Omental fat pad (tissue), 4 donors: ENCODE data around the gene ACSS1. TPM values are rescaled to one million over a fixed set of nuclear protein-coding genes. Genes with fewer than 3 reads are reported as not detected.

Experiments
- ATAC-seq: fragments of 150-250 bp; one replicate; pipeline ENCODE4 v1.9.1; 2016; ENCODE audit warnings: mild to moderate bottlenecking, moderate library complexity; ENCODE audit not compliant: low FRiP score
- DNase-seq: peaks from one replicate; pipeline ENCODE4 v3.0.0-alpha.2; 2019; ENCODE audit warnings: low spot score
- total RNA-seq, 4 donors: library from RNA; depleted of rRNA; stranded (reverse); fragments of >200 nt; gene quantifications; one replicate each; pipeline ENCODE4 v1.1.0, GENCODE V29; 2016
- TF ChIP-seq, protein P1 (sequence below), 3 donors: fragments of 450-650 bp; IDR thresholded peaks; one replicate each; pipeline ENCODE4 v1.5.1; 2016 to 2017; ENCODE audit warnings: antibody characterized with exemption in 3 of 3, mild to moderate bottlenecking in 3 of 3, moderate library complexity in 2 of 3

The ACSS1 gene
- total RNA-seq, 4 donors from 2014 or later = 15.9 to 45.4 (median 19.0) TPM

DNA sequence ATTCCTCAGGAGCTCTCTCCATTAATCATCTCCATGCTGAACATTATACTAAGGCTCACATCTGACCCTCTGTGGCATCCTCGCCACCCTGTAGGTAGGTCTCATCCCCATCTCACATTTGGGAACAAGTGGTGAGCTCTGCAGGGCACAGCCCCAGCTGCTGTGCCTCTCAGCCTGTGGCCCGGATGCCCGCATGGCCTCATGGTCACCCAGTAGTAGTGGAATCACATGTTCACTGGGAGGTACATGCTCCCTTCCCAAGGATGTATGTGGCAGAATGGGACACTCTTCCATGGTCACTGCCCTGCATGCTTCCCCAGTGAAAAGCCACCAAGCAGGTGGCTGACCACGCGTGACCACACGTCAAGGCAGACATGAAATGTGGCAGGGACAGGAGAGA lies 39.1 kb downstream of the ACSS1 start:
- DNase-seq (no peak), ATAC-seq (no peak)
- TF ChIP-seq, protein P1, sequence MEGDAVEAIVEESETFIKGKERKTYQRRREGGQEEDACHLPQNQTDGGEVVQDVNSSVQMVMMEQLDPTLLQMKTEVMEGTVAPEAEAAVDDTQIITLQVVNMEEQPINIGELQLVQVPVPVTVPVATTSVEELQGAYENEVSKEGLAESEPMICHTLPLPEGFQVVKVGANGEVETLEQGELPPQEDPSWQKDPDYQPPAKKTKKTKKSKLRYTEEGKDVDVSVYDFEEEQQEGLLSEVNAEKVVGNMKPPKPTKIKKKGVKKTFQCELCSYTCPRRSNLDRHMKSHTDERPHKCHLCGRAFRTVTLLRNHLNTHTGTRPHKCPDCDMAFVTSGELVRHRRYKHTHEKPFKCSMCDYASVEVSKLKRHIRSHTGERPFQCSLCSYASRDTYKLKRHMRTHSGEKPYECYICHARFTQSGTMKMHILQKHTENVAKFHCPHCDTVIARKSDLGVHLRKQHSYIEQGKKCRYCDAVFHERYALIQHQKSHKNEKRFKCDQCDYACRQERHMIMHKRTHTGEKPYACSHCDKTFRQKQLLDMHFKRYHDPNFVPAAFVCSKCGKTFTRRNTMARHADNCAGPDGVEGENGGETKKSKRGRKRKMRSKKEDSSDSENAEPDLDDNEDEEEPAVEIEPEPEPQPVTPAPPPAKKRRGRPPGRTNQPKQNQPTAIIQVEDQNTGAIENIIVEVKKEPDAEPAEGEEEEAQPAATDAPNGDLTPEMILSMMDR (IDR thresholded peaks at IDR 0.05) = no peak

- no peak for DNase-seq
- TF ChIP-seq, protein P1 (IDR thresholded peaks at IDR 0.05) = no peak
- no peak for ATAC-seq
Observed at GRCh38 chr20:25018425-25018824, 39.5 kb downstream of the ACSS1 start.

DNA sequence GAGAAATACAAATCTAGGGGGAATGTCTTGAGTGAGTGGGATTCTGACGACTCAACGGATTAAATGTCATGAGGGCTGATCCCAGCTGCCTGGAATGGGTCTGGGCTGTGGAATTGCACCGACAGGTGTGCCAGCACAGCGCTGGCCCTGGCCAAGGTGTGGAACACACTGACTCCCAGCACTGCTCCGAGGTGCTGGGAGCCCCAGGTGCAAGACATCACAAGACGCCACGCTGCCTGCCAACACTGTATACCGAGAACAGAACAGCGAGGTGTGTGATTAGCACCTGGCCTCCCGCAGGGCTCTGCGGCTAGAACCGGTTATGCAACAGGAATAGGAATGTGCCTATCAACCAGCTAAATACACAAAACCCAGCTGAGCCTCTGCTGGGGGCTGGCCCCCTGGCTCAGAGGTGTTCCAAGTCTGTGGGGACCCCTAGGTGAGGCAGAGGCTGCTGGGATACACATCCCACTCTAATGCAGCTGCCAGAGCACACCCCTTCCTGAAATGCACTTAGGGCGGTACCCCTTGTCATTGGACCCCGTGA lies 40.6 kb downstream of the ACSS1 start:
- DNase-seq (no peak), ATAC-seq (no peak)
- TF ChIP-seq, protein P1 (IDR thresholded peaks at IDR 0.05) = no peak

- TF ChIP-seq, protein P1 (IDR thresholded peaks at IDR 0.05) = no peak
- no peak for DNase-seq
- no peak for ATAC-seq
Observed at GRCh38 chr20:25016471-25016870, 41.5 kb downstream of the ACSS1 start.

DNA sequence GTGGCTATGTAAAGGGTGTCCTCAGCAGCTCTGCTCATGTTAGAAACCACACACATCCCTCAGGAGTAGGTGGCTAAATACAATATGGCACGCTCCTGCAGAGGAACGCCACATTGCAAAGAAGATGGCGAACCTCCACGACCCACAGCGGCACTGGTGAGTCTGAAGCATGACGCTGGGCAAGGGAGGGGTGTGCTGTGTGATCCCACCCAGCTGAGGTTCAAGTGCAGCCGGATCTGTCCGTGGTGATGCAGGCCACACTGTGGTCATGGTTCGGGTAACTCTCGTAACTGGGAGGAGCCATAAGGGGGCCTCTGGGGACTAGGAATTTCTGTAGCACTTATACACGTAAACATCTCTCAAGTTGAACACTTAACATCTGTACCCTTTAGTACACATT lies 42.0 kb downstream of the ACSS1 start:
- ATAC-seq = no peak
- no peak for DNase-seq
- TF ChIP-seq, protein P1 (IDR thresholded peaks at IDR 0.05) = no peak

- DNase-seq = no peak
- TF ChIP-seq, protein P1 (IDR thresholded peaks at IDR 0.05) = no peak
- no peak for ATAC-seq
Observed at GRCh38 chr20:25014816-25015215, 43.1 kb downstream of the ACSS1 start.
